A549 (cell line): Measurements from ENCODE around the gene GOSR2. TPM values are rescaled to one million over a fixed set of nuclear protein-coding genes. Genes with fewer than 3 reads are reported as not detected.
A peak's percentile ranks its signal among the peaks of the same experiment; 100 is the strongest.

ENCODE experiments used
- ATAC-seq, 2 experiments: fragments of 200-7000 bp in 1 of 2; fragments of >200 bp in 1 of 2; cut with Nextera tagmentation in 1 of 2; cut with Tn5 transposase in 1 of 2; 3 replicates each; pipeline versions ENCODE4 v1.8.0 to v1.9.1; 2018 to 2020; ENCODE audit warnings: mild to moderate bottlenecking in 1 of 2, moderate library complexity in 1 of 2
- CTCF ChIA-PET: fragments of 300-600 bp; sonication (Branson Sonifier 250); formaldehyde crosslinking; extraction: SDS; loops from one replicate; lab custom pipeline; 2021; ENCODE audit warnings: antibody characterized with exemption, inconsistent platforms; lab: Yijun Ruan, JAX
- POLR2A ChIA-PET: fragments of 350-600 bp; formaldehyde crosslinking; extraction: SDS; loops from one replicate; lab custom pipeline; 2021; ENCODE audit warnings: antibody characterized with exemption, inconsistent platforms; lab: Yijun Ruan, JAX
- DNase-seq, 2 experiments: peaks; one replicate each; pipeline versions ENCODE4 v3.0.0 to v3.0.0-alpha.2; 2011 to 2016; ENCODE audit warnings: low read depth in 1 of 2, low spot score in 1 of 2
- FAIRE-seq: peaks from 2 replicates; lab custom pipeline; 2011; peaks lifted over from hg19 to GRCh38; lab: Jason Lieb, UNC
- H3K27ac ChIP-seq, 2 experiments: fragments of >200 bp; sonication (Bioruptor Twin); formaldehyde crosslinking; 3 replicates each; pipeline ENCODE4 v1.5.1; 2016 to 2017
- H3K4me1 ChIP-seq: fragments of >200 bp; sonication (Bioruptor Twin); formaldehyde crosslinking; 3 replicates; pipeline ENCODE4 v1.6.1; 2016
- H3K4me2 ChIP-seq: fragments of >200 bp; sonication (Bioruptor Twin); formaldehyde crosslinking; 3 replicates; pipeline ENCODE4 v1.6.1; 2016
- H3K4me3 ChIP-seq: fragments of >200 bp; sonication (Bioruptor Twin); formaldehyde crosslinking; 3 replicates; pipeline ENCODE4 v1.5.1; 2016
- H3K9me3 ChIP-seq: fragments of >200 bp; sonication (Bioruptor Twin); formaldehyde crosslinking; 3 replicates; pipeline ENCODE4 v1.6.1; 2016
- BCL3 ChIP-seq: fragments of >200 bp; sonication (Bioruptor Twin); formaldehyde crosslinking; IDR thresholded peaks from 3 replicates; pipeline ENCODE4 v1.6.1; 2016
- CHD2 ChIP-seq: fragments of 150-350 bp; IDR thresholded peaks from 2 replicates; pipeline ENCODE4 v1.6.1; 2014; ENCODE audit warnings: low read length; ENCODE audit not compliant: partially characterized antibody
- CTCF ChIP-seq: fragments of >200 bp; sonication (Bioruptor Twin); formaldehyde crosslinking; IDR thresholded peaks from 3 replicates; pipeline ENCODE4 v1.5.1; 2016
- FOSL2 ChIP-seq, 2 experiments: fragments of 450-650 bp in 1 of 2; fragments of >200 bp in 1 of 2; sonication (Bioruptor Twin) in 1 of 2; formaldehyde crosslinking; IDR thresholded peaks; 2 replicates each; pipeline versions ENCODE4 v1.5.0 to v1.6.1; 2016 to 2020; ENCODE audit warnings: mild to moderate bottlenecking in 1 of 2, moderate library complexity in 1 of 2
- GATA3 ChIP-seq: IDR thresholded peaks from 2 replicates; pipeline ENCODE4 v1.6.1; 2012; ENCODE audit warnings: borderline replicate concordance
- HOXB13 ChIP-seq: fragments of 250-450 bp; sonication (Bioruptor Pico); IDR thresholded peaks from 2 replicates; pipeline ENCODE4 v1.5.0; 2020; ENCODE audit warnings: low read depth, mild to moderate bottlenecking, moderate library complexity
- JUN ChIP-seq, 2 experiments: fragments of >200 bp; sonication (Bioruptor Twin); formaldehyde crosslinking; IDR thresholded peaks; 2 replicates in 1 of 2; 3 replicates in 1 of 2; pipeline ENCODE4 v1.6.1; 2016 to 2017
- JUNB ChIP-seq: fragments of >200 bp; sonication (Bioruptor Twin); formaldehyde crosslinking; IDR thresholded peaks from 2 replicates; pipeline ENCODE4 v1.6.1; 2016
- KDM5A ChIP-seq: fragments of 200-600 bp; sonication (generic); IDR thresholded peaks from 2 replicates; pipeline ENCODE4 v1.6.1; 2016; ENCODE audit warnings: antibody characterized with exemption, mild to moderate bottlenecking
- MAX ChIP-seq: IDR thresholded peaks from 2 replicates; pipeline ENCODE4 v1.6.1; 2012
- MAZ ChIP-seq: fragments of 150-350 bp; IDR thresholded peaks from 2 replicates; pipeline ENCODE4 v1.6.1; 2014; ENCODE audit warnings: antibody characterized with exemption, low read depth, low read length, borderline replicate concordance
- MYC ChIP-seq: IDR thresholded peaks from 2 replicates; pipeline ENCODE4 v1.6.1; 2012; ENCODE audit warnings: mild to moderate bottlenecking, inconsistent platforms, low read length, improper control_type of control experiment, borderline replicate concordance
- PBX3 ChIP-seq: IDR thresholded peaks from 2 replicates; pipeline ENCODE4 v1.6.1; 2012
- PHF8 ChIP-seq: fragments of 200-600 bp; sonication (generic); IDR thresholded peaks from 2 replicates; pipeline ENCODE4 v1.6.1; 2016; ENCODE audit warnings: low read depth, mild to moderate bottlenecking, antibody characterized with exemption, moderate library complexity, borderline replicate concordance
- POLR2A ChIP-seq: IDR thresholded peaks from 2 replicates; pipeline ENCODE4 v1.6.1; 2012; ENCODE audit warnings: mild to moderate bottlenecking, low read length
- REST ChIP-seq: fragments of 200-600 bp; sonication (generic); IDR thresholded peaks from 2 replicates; pipeline ENCODE4 v1.6.1; 2016; ENCODE audit warnings: antibody characterized with exemption, mild to moderate bottlenecking, moderate library complexity
- TFCP2L1 ChIP-seq: fragments of 250-450 bp; sonication (Bioruptor Pico); IDR thresholded peaks from 2 replicates; pipeline ENCODE4 v1.5.0; 2021; ENCODE audit warnings: mild to moderate bottlenecking
- TP53 ChIP-seq: fragments of 250-450 bp; sonication (Bioruptor Pico); IDR thresholded peaks from 2 replicates; pipeline ENCODE4 v1.5.0; 2021; ENCODE audit warnings: mild to moderate bottlenecking, moderate library complexity
- ZC3H11A ChIP-seq: fragments of 450-650 bp; IDR thresholded peaks from 2 replicates; pipeline ENCODE4 v1.6.1; 2014; ENCODE audit warnings: antibody characterized with exemption, mild to moderate bottlenecking
- WGBS: methylation state at CpG from one replicate; pipeline ENCODE4 v1.1.6; 2017; ENCODE audit errors: missing lambda C conversion rate; 5-methylcytosine and 5-hydroxymethylcytosine counted together
- polyA minus RNA-seq: library from RNA; depleted of rRNA, polyadenylated mRNA; stranded (reverse); fragments of >200 nt; gene quantifications from 2 replicates; pipeline ENCODE4 v1.2.3, GENCODE V29; 2011; rRNA and poly(A)+ RNA removed
- polyA plus RNA-seq, 4 experiments: library from polyadenylated mRNA; depleted of rRNA in 3 of 4; stranded (reverse); fragments of >200 nt; fragmentation: RNase III in 1 of 4; extraction: RNeasy Plus Mini Kit Qiagen cat#74134 plus additional on column Dnase treatment in 1 of 4; gene quantifications; 2 replicates in 3 of 4; 3 replicates in 1 of 4; pipeline ENCODE4 v1.2.3, GENCODE V29; 2011 to 2017

GOSR2 gene
- 68.3 and 71.2 TPM in 2 replicates for polyA plus RNA-seq (2011; rRNA removed)
- polyA plus RNA-seq (2012; cell fraction: cytosol; rRNA removed): 38.4 and 41.0 TPM in 2 replicates
- polyA plus RNA-seq (2012; cell fraction: nucleus; rRNA removed): 31.9 and 43.3 TPM in 2 replicates
- polyA plus RNA-seq (2017; fragmentation: RNase III; extraction: RNeasy Plus Mini Kit Qiagen cat#74134 plus additional on column Dnase treatment): 36.9 to 39.2 TPM (median 37.6 TPM) in 3 replicates
- 85.9 and 103 TPM in 2 replicates for polyA minus RNA-seq

GRCh38 chr17:46922804-46923635 lies at the start of gene GOSR2:
TSS of gene GOSR2 (plus strand) at chr17:46923160. CDS start at chr17:46923193, 33 bp downstream.
- peak; percentile 79 for FAIRE-seq
- peaks cover 17% of the 10 kb centered on the region for H3K4me1 ChIP-seq

More at GRCh38 chr17:46922804-46923635, at the start of gene GOSR2:
- Histone ChIP-seq H3K27ac (peak within 1 kb of the TSS; percentile 91 to 94), H3K9me3 (no peaks in the 10 kb centered on the region), H3K4me2 (peak within 1 kb of the TSS; percentile 85), H3K4me3 (peak within 1 kb of the TSS; percentile 92)
- TF ChIP-seq BCL3 (peak; percentile 97), MAX (peak; percentile 90), ZC3H11A (no peak; the same call in 1 of the 2 replicates), PHF8 (peak; percentile 100), HOXB13 (no peak), TP53 (CRISPR knock-in tag) (peak; percentile 88; the same call in 1 of the 2 replicates), POLR2A (peak; percentile 86), JUNB (no peak), MAZ (peak; percentile 65; the same call in 1 of the 2 replicates), REST (0 out of 2 replicates have a peak, but pooled peaks have one; percentile 22), PBX3 (0 out of 2 replicates have a peak, but pooled peaks have one; percentile 33), GATA3 (peak; percentile 48), JUN (IDR thresholded peaks at IDR 0.05) (peak; percentile 98 to 99), CTCF (no peak), KDM5A (peak; percentile 78), CHD2 (no peak), MYC (peak; percentile 81), FOSL2 (IDR thresholded peaks at IDR 0.05) (no peak), FOSL2 (CRISPR knock-in tag; IDR thresholded peaks at IDR 0.05) (0 out of 2 replicates have a peak, but pooled peaks have one; percentile 21), TFCP2L1 (peak; percentile 57; the same call in 1 of the 2 replicates)
- peak; percentile 99 for ATAC-seq
- 2% methylated on average over 40 of the region's 52 CpGs for WGBS
- ChIA-PET POLR2A (no interaction called here), CTCF (interaction anchor here (9.0 kb wide), 1 partner anchor 19 kb away, joined by 68 read pairs; no protein-coding TSS in a partner anchor)
- peak; percentile 94 to 95 for DNase-seq
